Upper lobe of left lung (tissue), 6 donors: ENCODE results near the gene SVOP. TPM values are rescaled to one million over a fixed set of nuclear protein-coding genes. Genes with fewer than 3 reads are reported as not detected.
A peak's percentile ranks its signal among the peaks of the same experiment; 100 is the strongest.

Experiments
- ATAC-seq, 2 donors: fragments of 200-7000 bp; cut with Tn5 transposase; one replicate each; pipeline ENCODE4 v1.9.1; 2022; ENCODE audit warnings: mild to moderate bottlenecking in 2 of 2, moderate library complexity in 2 of 2; ENCODE audit not compliant: low FRiP score in 2 of 2
- DNase-seq, 2 donors: peaks; one replicate each; pipeline ENCODE4 v3.0.0-alpha.2; 2019 to 2020
- H3K27ac ChIP-seq, 4 donors: fragments of 200-600 bp; sonication (generic); one replicate each; pipeline ENCODE4 v1.5.1; 2016 to 2019
- H3K27me3 ChIP-seq, 4 donors: fragments of 200-600 bp; sonication (generic); one replicate each; pipeline ENCODE4 v1.5.1; 2017 to 2019
- H3K36me3 ChIP-seq, 4 donors: fragments of 200-600 bp; sonication (generic); one replicate each; pipeline ENCODE4 v1.5.1; 2016 to 2019
- H3K4me1 ChIP-seq, 4 donors: fragments of 200-600 bp; sonication (generic); one replicate each; pipeline ENCODE4 v1.5.1; 2018 to 2019
- H3K4me3 ChIP-seq, 4 donors: fragments of 200-600 bp; sonication (generic); one replicate each; pipeline ENCODE4 v1.5.1; 2017 to 2019; ENCODE audit warnings: mild to moderate bottlenecking in 2 of 4, moderate library complexity in 1 of 4
- H3K9me3 ChIP-seq, 4 donors: fragments of 200-600 bp; sonication (generic); one replicate each; pipeline ENCODE4 v1.5.1; 2018 to 2019
- CTCF ChIP-seq, 6 experiments: fragments of 450-650 bp in 4 of 6; fragments of 200-600 bp in 2 of 6; sonication (generic) in 2 of 6; IDR thresholded peaks; one replicate each; pipeline ENCODE4 v1.5.1; 2016 to 2019; ENCODE audit warnings: antibody characterized with exemption in 6 of 6
- EP300 ChIP-seq, 4 donors: sonication (generic); formaldehyde crosslinking; IDR thresholded peaks; one replicate each; pipeline ENCODE4 v1.5.1; 2017; ENCODE audit warnings: antibody characterized with exemption in 4 of 4, control low read depth in 2 of 4
- POLR2A ChIP-seq, 4 donors: fragments of 450-650 bp; IDR thresholded peaks; one replicate each; pipeline ENCODE4 v1.5.1; 2016 to 2017; ENCODE audit warnings: antibody characterized with exemption in 4 of 4, mild to moderate bottlenecking in 2 of 4
- POLR2AphosphoS5 ChIP-seq, 2 donors: sonication (generic); formaldehyde crosslinking; IDR thresholded peaks; one replicate each; pipeline ENCODE4 v1.5.1; 2017; ENCODE audit warnings: antibody characterized with exemption in 2 of 2
- WGBS, 2 donors: methylation state at CpG; one replicate each; pipeline ENCODE4 v1.1.5; 2017 to 2018; 5-methylcytosine and 5-hydroxymethylcytosine counted together
- small RNA-seq, 4 donors: library from RNA; depleted of rRNA; stranded (forward); fragments of <200 nt; gene quantifications; one replicate each; pipeline ENCODE3, GENCODE V24; 2016
- total RNA-seq, 6 donors: library from RNA; depleted of rRNA in 4 of 6; stranded (reverse); fragments of >200 nt in 4 of 6; gene quantifications; one replicate each; pipeline versions ENCODE4 v1.1.0 to v1.2.1, GENCODE V29; 2016 to 2021
- donor health status: DM: no; HTN: no; CAD: no; lungs with moderate emphysema.
- donor health status: DM: no; HTN: yes; CAD: no; lungs with severe emphysema.

The SVOP gene
- total RNA-seq, 6 donors from 2014 or later = not detected

- DNase-seq = no peak
- no peaks in the 10 kb centered on the region for H3K27me3 ChIP-seq
Observed at GRCh38 chr12:108858311-108859074, 162.4 kb downstream of the SVOP start.

More at GRCh38 chr12:108858311-108859074, 162.4 kb downstream of the SVOP start:
- H3K36me3 ChIP-seq = no peaks in the 10 kb centered on the region
- no peak for ATAC-seq
- H3K27ac ChIP-seq = peak overlapping the region; percentile 88 to 96 (median 92)
- 10 to 11% methylated on average over 18 of the region's 18 CpGs for whole genome bisulfite sequencing, 2 donors
- peak overlapping the region in 3 of 4 donors; percentile 66 to 84 (median 70) for H3K4me3 ChIP-seq
- peaks cover 34 to 58% (median 46%) of the 10 kb centered on the region in 4 donors for H3K4me1 ChIP-seq
- no peaks in the 10 kb centered on the region for H3K9me3 ChIP-seq
- no peak for TF ChIP-seq POLR2AphosphoS5 (IDR thresholded peaks at IDR 0.05)
- TF ChIP-seq EP300 (IDR thresholded peaks at IDR 0.05) = no peak
- no peak for TF ChIP-seq CTCF (IDR thresholded peaks at IDR 0.05)
- no peak for TF ChIP-seq POLR2A (IDR thresholded peaks at IDR 0.05)

Small RNAs within 50 kb of the gene (small RNA-seq; reads per million reads assigned to genes)
- gene AC190387.1 = 0 reads per million in 4 donors
- gene RNA5SP372 = 0 reads per million in 4 donors
- 0 reads per million in 4 donors for gene RNU6-361P

Other genes starting within 250 kb of the SVOP start
- gene SSH1, start 163.5 kb downstream of the SVOP start, total RNA-seq = 10 to 100 TPM; 23.9 to 66.0 (median 43.8) TPM
- not detected for gene DAO, start 141.0 kb downstream of the SVOP start, total RNA-seq
- 10 to 100 TPM in 5 of 6 donors, 1 to 10 TPM in 1; 10.0 to 18.0 (median 15.0) TPM for gene USP30, start 31.5 kb upstream of the SVOP start, total RNA-seq
- 10 to 100 TPM in 4 of 6 donors, 1 to 10 TPM in 2; 1.9 to 16.4 (median 12.4) TPM for gene ALKBH2, start 72.4 kb upstream of the SVOP start, total RNA-seq
- gene UNG, start 76.5 kb upstream of the SVOP start, total RNA-seq = 10 to 100 TPM in 4 of 6 donors, 1 to 10 TPM in 2; 8.2 to 27.6 (median 15.5) TPM
- gene ACACB, start 95.5 kb upstream of the SVOP start, total RNA-seq = 100 to 1,000 TPM in 2 of 6 donors, 10 to 100 TPM in 4; 26.3 to 202 (median 36.3) TPM